ENCODE results near the gene PNMA8A.

PNMA8A gene

DNA sequence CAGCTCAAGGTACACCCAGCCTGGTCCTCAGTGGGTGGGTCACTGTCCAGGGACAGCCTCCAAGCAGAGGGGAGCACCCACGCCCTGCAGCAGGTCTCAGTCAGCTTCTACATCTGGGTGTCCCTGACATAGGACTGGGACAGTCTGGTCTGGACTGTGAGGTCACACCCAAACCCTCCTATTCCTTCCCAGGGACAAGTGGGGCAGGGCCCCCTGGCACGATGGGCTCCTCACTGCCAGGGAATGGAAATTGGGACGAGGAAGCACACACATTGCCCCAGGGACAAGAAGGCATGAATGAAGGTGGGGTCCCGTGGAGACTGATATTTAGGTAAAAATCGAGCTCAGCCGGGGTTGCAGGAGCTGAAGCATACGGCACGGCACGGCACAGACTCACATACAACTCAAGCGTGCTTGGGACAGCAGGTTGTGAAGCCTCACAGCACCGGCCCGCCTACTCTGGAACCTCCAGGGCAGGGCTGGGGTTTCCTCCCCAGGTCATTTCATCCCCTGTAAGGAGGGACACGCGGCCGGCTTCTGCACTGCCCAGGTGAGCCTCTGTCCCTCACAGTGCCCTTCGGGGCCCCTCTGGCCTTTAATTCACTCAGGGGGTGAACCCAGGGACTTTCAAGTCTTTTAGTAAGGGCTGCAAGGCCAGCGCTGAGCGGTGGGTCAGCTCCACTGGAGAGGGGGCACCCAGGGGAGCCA is 20.8 kb upstream of the PNMA8A start:
- no peak for DNase-seq

DNA sequence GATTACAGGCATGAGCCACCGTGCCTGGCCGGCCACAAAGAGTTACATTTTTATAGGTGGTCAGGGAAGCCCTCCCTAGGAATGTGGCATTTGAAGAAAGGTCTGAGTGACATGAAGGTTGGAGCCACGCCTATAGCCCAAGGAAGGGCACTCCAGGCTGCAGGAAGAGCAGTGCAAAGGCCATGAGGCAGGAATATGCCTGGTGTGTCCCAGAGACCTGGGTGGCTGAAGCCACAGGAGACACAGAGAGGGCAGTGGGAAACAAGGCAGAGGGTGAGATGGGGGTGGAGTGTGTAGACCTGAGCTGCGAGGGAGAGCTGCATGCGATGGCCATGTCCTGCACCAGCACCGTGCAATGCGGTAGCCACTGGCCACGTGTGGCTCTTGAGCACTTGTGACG is 19.4 kb upstream of the PNMA8A start:
- no peak for DNase-seq

DNA sequence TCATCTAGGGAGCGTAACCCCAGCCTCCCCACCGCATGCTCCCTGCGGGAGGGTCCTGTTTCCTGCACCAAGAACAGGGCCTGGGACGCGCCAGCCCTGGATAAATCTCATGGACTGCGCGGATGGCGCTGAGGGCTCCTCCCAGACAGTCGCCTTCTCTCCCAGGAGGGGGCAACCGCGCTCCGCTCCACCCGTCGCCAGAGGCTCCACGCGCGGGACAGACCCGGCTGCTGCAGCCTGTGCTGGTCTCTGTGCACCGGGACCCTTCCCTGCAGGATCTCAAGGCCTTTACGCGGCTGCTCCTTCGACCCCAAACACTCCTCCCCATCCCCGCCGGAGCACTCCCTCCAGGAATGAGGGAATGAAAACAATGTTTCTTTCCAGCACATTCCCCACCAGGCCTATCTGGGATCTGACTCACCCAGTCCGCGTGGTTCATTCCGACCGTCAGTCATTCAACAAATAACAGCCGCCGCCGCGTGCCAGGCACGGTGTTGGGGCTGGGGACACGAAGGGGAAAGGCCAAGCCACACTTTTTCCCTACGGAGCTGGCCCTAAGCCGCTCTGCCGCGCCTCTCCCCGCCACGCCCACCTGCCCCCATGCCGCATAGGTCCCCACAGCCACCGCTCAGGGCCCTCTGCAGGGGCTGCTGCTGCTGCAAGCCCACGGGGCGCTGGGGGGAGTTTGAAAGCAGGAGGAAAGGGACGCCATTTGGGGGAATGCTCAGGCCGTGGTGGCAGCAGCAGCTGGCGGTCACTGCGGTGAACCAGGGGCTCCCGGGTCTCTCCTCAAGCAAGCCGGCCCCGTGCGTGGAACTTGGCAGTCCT is 18.3 kb upstream of the PNMA8A start:
- no peak for DNase-seq

DNA sequence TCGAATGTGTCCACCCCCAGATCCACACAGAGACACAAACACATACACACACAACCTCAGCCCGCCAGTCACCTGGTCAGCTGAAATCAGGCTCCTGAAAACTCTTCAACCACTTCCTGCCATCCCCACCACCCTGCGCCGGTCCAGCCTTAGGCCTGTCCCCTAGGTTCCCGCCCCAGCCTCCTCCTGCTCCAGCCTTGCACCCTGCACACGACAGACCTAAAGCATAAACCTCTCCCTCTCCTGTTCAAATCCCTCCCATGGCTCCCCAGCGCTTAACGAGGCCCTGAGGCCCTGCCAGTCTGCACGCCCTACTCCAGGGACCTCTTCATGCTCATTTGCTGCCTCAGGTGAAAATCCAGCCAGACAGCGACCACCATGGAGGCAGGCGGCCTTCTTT is 17.2 kb upstream of the PNMA8A start:
- no peak for DNase-seq

DNA sequence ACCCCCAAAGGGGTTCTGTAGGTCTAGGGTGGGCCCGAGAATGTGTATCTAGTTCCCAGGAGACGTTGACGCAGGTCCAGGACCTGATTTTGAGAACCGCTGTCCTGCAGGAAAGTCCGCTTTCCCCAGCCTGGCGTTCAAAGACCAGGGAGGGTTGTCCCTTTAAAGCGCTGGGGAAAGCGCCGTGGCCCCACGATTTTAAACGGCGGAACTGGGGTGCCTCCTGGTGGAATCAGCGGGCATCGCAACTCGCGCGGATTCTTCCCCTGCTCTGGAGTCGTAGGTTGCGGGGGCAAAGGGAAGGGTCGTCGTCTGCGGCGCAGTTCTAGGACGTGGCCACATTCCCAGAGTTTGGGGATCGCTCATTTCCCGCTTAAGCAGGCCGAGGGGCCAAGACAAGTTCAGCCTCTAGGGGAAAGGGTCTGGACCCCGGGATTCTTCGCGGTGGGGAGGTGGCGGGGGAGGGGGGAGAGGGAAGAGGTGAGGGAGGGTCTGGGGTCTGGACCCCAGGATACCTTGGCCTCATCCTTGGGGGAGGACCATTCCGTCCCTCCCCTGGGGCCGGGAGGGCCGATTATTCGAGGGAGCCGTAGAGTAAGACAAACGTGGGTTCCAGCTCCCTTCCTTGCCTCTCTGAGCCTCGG is 16.6 kb upstream of the PNMA8A start:
- DNase-seq: peak; percentile 22

DNA sequence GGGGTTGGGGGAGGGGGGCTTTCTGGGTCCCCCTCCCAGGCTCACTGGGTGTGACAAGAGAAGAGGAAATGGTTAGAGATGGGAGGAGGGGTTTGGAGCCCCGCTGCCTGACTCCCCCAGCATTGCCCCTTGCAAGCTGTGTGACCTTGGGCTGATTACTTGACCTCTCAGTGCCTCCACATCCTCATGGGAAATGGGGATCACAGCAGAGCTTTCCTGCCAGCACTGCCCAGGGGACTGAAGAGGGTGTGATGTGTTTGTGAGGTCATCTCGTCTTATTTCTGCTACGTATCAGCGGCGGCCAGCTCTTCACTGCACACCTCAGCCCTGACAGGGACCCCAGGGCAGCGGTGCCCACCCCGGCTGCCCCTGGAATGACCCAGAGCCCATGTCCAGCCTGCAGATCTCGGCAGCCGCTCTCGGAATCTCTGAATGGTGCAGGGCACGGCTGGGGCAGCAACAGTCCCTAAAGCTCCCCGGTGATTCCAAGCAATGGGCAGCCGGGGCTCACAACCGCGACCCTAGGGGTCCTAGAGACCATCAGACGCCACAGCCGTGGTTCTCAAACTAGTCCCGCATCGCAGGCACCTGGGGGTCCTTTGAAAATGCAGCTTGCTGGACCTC is 15.9 kb upstream of the PNMA8A start:
- DNase-seq: no peak

DNA sequence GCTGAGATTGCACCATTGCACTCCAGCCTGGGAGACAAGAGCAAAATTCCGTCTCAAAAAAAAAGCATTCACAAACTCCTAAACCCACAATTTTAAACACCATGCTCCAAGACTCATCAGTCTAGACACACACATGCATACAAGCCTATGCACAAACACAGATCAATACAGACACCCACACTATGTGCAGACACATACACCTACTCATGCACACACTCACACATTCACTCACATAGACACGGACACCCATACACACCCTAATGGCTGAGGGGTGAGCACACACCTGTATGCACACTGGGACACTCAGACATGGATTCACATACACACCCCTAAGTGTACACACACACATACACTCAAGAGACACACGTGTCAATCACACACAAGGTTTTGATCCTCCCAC is 15.0 kb upstream of the PNMA8A start:
- no peak for DNase-seq

DNA sequence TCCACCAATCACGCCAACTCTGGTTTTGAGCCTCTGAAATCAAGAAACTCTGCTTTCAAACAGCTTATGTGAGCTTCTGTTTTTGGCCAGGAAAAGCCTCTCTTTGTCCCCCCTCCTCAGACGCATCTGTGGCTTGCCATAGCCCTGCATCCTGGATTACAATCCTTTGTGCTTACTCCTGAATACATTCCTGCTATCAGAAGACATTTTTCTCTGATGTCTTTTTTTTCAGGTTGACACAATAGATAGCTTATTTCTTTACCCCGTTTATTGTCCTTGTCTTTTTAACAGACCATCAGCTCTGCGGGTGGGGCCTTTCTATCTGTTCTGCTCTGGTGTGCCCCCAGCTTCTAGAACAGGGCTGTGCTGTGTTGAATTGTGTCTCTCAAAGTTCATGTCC is 13.3 kb upstream of the PNMA8A start:
- DNase-seq: no peak

DNA sequence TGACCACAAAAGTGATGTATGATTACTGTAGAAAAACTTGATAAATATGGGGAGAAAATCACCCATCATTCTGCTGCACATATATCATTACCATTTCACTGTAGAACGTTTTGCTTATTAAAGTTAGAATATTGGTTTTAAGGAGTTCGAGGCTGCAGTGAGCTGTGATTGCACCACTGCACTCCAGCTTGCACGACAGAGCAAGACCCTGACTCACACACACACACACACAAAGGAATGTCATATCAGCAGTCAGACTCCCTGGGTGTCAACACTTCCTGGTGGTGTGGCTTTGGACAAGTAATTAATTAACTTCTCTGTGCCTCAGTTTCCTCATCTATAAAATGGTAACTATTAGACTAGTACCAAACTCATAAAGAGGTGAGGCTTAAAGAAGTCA is 11.3 kb upstream of the PNMA8A start:
- no peak for DNase-seq

DNA sequence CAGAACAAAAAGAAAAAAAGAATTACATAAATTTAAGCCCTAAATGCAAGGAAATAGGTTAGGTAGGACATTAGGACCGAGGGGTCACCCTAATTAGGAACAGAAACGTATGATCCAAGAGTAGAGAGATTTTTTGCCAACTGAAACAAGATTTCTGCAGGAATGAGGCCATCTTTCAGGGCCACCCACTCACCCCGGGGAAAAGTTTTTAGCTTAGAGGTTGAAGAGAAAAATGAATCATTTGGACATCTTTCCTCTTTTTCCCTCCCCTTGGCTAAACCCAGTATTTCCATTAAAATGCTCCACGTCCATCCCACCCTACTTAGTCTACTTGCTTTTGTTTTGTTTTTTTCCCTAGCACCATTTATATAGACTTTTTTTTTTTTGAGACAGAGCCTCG is 10.6 kb upstream of the PNMA8A start:
- DNase-seq: no peak

DNA sequence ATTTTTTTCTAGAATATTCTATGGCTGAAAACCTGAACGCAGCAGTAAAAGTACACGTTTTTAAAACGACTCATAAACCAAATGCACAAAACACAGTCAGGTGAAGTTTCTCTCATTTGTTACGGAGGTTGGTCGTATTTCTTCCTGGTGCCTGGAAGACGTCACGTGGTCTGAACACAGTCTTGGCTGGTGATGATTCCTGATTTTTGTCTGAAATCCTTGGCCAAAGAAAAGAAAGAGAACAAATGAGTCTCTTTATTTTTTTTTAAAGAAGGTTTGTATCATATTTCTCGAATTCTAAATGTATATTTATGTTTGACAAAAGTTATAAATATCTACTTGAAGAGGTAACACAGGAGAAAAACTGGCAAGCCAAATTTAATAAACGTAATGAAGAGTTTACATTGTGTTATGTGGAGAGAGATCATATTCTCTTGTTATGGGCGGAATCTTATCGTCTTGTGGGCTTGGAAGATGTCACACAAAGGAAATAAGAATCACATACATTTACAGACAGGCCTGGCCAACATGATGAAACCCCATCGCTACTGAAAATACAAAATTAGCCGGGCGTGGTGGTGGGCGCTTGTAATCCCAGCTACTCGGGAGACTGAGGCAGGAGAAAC is 10.0 kb upstream of the PNMA8A start:
- no peak for DNase-seq

DNA sequence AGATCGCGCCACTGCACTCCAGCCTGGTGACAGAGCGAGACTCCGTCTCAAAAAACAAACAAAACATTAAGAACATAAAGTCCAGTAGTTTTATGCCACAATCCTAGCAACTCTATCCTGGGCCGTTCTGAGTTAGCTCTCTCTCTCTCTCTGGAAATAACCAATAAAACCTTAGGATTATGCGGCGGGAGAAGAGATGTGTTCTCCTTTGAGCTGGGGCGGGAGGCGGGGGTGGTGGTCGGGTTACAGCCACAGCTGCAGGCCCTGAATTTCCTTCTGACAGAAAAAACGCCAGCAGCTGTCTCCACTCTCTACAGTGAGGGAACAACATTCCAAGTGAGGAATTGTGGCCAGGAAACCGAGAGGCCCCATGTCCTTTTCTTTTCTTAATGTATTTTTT is 9.1 kb upstream of the PNMA8A start:
- no peak for DNase-seq

DNA sequence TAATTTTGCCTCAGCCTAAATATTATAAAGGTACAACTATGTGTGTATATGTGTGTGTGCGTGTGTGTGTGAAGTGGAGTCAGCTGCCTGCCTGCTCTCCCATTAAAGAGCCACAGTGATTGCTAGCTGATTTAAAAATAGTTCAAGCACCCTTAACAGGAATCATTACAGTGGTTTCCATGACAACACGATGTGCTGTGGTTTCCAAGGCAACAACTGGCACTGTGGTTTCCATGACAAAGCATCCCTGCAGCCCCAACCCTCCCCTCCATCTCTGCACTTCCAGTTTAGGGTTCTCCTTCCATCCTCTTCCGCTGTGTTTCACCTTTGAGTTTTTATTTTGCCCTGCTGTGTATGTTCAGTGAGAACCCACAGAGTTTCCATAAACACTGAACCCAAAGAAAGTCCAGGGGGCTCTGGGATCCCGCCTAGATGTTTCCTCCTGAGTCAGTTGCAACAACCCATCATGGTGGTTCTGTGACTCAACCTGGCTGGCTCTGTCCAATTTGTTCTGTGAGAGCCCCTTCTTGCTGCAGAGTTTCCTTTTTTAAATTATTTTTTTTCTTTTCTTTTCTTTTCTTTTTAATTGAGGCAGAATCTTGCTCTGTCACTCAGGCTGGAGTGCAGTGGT is 7.1 kb upstream of the PNMA8A start:
- DNase-seq: no peak

DNA sequence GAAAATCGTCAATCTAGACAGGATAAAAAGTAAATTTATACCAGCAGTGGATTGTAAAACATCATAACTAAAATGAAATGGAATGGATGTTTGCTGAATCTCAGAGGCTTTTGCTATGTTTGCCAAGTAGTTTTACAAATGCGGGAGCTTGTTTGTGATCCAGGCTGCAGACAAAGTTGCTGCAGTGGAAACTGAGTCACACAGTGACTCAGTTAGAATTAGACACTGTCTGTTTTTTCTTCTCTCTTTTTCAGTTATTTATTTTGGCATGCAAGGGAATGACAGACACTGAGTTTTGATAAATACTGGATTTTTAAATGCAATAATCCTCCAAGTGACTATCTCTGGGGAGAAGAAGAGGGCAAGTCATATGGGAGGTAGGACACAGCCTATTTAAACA is 4.6 kb upstream of the PNMA8A start:
- DNase-seq: no peak

DNA sequence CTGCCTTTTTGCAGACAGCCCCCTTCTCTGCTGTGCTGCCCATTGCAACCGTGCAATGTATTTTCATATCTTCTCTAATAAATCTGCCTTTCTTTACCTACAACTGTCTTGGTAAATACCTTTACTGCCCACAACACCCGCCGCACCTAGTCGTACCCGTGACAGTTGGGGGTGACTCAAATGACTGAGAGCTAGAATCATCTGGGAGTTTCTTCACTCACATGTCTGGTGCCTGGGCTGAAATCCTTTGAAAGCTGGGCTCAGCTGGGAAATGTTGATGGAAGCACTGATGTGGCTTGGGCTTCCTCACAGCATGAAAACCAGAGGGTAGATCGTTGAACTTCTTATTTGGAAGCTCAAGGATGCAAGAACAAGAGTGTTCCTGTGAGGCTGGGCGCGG is 2.8 kb upstream of the PNMA8A start:
- no peak for DNase-seq

DNA sequence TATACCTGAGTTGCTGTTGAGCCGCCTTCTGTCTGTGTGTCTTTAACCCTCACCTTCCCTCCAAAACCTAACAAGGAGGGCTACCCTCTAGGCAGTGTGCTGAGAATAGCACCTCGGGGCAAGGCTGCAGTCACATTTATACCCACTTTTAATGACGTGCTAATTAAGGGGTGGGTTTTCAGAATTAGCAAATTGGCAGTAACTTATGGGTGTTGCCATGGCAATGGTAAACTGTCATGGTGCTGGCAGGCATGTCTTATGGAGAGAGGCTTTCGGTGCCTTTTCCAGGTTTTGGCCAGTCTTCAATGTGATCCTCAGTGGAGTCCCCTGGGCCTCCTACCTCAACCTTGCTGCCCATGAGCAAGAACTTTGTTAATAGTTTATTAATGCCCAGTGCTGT is 1.2 kb upstream of the PNMA8A start:
- DNase-seq: no peak

DNA sequence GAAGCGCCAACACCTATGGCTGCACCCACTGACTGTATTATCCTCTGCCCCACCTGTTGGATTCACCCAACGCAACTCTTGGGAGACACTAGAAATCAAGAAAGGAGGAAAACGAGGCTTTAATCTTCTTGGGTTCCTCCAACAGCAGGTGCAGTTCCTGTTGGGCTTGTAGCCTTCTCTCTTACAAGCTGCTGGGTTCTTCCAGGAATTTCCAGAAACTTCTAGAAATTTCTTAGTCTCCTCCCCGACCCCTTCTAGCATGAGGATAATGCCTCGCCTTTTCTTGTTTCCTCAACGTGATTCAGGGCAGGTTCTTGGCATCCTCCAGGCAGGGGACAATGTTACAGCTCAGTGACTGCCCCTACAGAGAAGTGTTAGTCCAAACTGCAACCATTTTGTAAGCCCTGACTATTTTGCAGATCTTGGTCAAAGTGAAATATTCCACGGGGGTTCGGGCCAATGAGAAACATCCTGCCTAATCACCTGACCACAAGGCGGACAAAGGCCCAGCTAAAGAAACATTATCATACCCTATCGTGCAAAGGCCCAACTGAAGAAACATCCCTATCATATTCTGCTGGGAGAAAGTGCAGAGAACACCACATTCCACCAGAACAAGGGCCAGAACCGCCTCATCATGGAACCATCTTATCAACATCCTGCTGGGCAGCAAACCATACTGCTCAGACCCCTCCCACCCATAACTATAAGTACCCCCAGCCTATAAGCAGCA is 614 bp upstream of the PNMA8A start:
- no peak for DNase-seq

DNA sequence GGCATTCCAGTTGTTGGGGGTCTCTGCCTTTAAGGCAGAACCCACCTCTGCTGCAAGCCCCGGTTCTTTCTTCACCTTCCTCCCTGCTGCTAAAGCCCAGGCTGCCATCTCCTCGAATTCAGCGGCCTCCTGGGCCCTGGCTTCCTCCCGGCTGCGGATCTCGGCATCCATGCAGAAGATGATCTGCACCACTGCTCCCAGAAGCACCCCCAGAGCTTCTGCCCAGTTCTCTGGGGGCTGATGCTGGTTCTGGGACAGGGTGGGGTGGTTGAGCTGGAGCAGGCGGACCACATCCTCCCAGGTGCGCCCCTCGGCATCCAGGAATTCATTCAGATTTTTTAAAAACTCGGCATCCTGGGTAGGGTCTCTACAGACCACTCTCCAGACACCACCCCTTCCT is 987 bp downstream of the PNMA8A start:
- DNase-seq: no peak

DNA sequence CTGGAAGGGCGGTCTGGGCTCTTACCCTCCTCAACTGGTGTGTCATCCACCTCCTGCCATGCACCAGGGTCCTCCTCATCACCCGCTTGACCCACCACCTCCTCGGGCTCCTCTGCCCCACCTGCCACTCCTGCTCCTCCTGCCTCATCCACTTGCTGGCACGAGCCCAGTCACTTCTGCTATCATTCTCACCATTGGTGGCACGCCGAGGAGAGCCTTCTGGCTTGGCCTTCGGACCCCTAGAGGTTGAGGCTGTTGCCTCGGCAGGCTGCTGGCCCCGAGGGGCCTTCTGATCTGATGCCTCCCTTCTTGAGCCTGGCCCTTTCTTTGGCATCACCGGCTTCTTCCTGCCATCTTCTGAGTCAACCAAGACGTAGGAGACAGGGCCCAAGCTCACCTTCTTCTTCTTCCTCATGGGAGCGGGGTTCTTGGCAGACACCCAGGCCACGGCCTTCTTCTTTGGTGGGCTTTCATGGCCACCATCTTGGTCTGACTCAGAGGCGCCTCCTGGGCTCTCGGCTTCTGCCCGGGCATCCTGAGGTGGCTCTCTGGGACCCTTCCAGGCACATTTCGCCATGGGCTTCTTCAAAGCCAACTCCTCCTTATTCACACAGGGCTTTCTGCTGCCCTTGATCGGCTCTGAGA is 1.7 kb downstream of the PNMA8A start:
- DNase-seq: no peak

DNA sequence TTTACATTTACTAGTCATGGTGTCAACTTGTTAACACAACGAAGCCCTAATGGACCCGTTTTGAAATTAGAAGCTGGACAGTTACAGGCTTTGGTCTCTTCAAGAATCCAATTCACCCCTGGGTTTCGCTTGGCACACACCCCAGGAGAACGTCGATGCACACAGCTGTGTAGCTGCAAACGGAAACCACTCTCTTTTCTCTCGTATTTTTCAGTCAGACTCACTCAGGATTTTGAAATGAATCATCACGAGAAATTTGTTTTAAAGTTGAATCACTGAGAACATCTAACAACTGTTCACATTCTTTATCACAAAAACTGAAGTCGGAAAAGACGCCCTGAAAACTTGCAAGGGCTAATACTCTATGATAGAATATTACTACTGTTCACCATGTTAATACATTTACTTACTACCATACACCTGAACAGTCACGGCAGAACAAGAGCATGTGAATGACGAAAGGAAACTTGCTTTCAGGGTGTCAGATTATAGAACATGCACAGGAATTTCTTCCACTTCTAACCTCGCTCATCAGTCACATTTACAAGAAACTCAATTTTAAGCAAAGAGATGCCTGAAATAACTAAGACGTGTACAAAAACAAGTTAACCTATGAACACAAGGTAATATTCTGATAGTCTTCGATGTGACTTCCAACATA is 4.7 kb downstream of the PNMA8A start:
- peak; percentile 50 for DNase-seq

DNA sequence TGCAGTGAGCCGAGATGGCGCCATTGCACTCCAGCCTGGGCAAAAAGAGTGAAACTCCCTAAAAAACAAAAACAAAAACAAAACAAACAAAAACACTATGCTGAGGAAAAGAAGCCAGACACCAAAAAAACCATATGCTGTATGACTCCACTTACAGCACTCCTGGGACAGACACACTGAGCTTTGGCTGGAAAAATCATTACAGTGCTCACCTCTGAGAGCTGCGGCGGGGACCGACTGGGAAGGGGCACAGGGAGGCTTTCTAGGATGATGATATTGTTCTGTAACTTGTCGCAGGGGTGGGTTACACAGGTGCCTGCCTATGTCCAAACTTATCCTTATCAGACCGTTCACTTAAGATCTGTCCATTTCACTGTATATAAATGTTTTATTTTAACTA is 7.8 kb downstream of the PNMA8A start:
- no peak for DNase-seq
